Gastrocnemius medialis (tissue), 4 donors: ENCODE data around the gene CCDC12.

ENCODE experiments used
- CTCF ChIP-seq, 5 experiments: fragments of 450-650 bp in 3 of 5; fragments of 200-600 bp in 2 of 5; sonication (generic) in 2 of 5; IDR thresholded peaks in 4 of 5; conservative IDR thresholded peaks in 1 of 5; 1 replicate in 4 of 5; 2 replicates in 1 of 5; pipeline ENCODE4 v1.5.1; 2016 to 2019; ENCODE audit warnings: antibody characterized with exemption in 5 of 5, mild to moderate bottlenecking in 3 of 5, moderate library complexity in 3 of 5
- POLR2A ChIP-seq, 2 donors: fragments of 450-650 bp; IDR thresholded peaks; one replicate each; pipeline ENCODE4 v1.6.1; 2017; ENCODE audit warnings: antibody characterized with exemption in 2 of 2, mild to moderate bottlenecking in 2 of 2, moderate library complexity in 2 of 2

GRCh38 chr3:46895761-46896160 lies 80.8 kb downstream of the CCDC12 start:
- TF ChIP-seq CTCF (IDR thresholded peaks at IDR 0.05 in 4 of 5, conservative IDR thresholded peaks at IDR 0.05 in 1 of 5) (no peak), POLR2A (IDR thresholded peaks at IDR 0.05) (no peak)
